HepG2 (cell line): ENCODE data around the gene CPNE1. TPM values are rescaled to one million over a fixed set of nuclear protein-coding genes. Genes with fewer than 3 reads are reported as not detected.

Experiments used
- ARID2 ChIP-seq: sonication (generic); formaldehyde crosslinking; IDR thresholded peaks from 2 replicates; pipeline ENCODE4 v1.8.1; 2022; ENCODE audit warnings: mild to moderate bottlenecking, missing genetic modification reagents, borderline replicate concordance
- DMTF1 ChIP-seq: sonication (generic); formaldehyde crosslinking; IDR thresholded peaks from 2 replicates; pipeline ENCODE4 v1.4.0; 2020; ENCODE audit warnings: mild to moderate bottlenecking, missing genetic modification reagents
- IKZF4 ChIP-seq: sonication (generic); formaldehyde crosslinking; IDR thresholded peaks from 2 replicates; pipeline ENCODE4 v1.5.1; 2020; ENCODE audit warnings: borderline replicate concordance, mild to moderate bottlenecking, low read depth, missing genetic modification reagents; ENCODE audit errors: not compliant biosample characterization
- KLF11 ChIP-seq: IDR thresholded peaks from 2 replicates; pipeline ENCODE4 v1.6.1; 2016; ENCODE audit warnings: missing compliant biosample characterization
- KLF15 ChIP-seq: sonication (generic); formaldehyde crosslinking; IDR thresholded peaks from 2 replicates; pipeline ENCODE4 v1.8.1; 2023; ENCODE audit warnings: borderline replicate concordance, mild to moderate bottlenecking, inconsistent platforms, missing genetic modification reagents, mixed read lengths
- LCORL ChIP-seq, 2 experiments: fragments of 450-650 bp in 1 of 2; sonication (generic) in 1 of 2; formaldehyde crosslinking in 1 of 2; IDR thresholded peaks; 2 replicates each; pipeline versions ENCODE4 v1.5.0 to v1.6.1; 2017 to 2020; ENCODE audit warnings: antibody characterized with exemption in 1 of 2, missing genetic modification reagents in 1 of 2
- MED1 ChIP-seq: sonication (generic); formaldehyde crosslinking; IDR thresholded peaks from 2 replicates; pipeline ENCODE4 v1.4.0; 2020; ENCODE audit warnings: missing genetic modification reagents
- NAIF1 ChIP-seq: sonication (generic); formaldehyde crosslinking; IDR thresholded peaks from 2 replicates; pipeline ENCODE4 v1.5.0; 2020; ENCODE audit warnings: mild to moderate bottlenecking, missing genetic modification reagents, borderline replicate concordance
- NCOA1 ChIP-seq: sonication (generic); formaldehyde crosslinking; IDR thresholded peaks from 2 replicates; pipeline ENCODE4 v1.9.0; 2021; ENCODE audit warnings: missing genetic modification reagents
- RBM22 ChIP-seq: fragments of 200-400 bp; formaldehyde crosslinking; optimal IDR thresholded peaks from 2 replicates; pipeline ENCODE3; 2017; ENCODE audit warnings: mild to moderate bottlenecking, low read length, moderate library complexity
- RXRB ChIP-seq: IDR thresholded peaks from 2 replicates; pipeline ENCODE4 v1.6.1; 2016; ENCODE audit warnings: borderline replicate concordance, missing genetic modification reagents, missing compliant biosample characterization
- SIN3B ChIP-seq: fragments of 150-350 bp; IDR thresholded peaks from 2 replicates; pipeline ENCODE4 v1.6.1; 2014; ENCODE audit warnings: low read length
- SNAI1 ChIP-seq: sonication (generic); formaldehyde crosslinking; IDR thresholded peaks from 2 replicates; pipeline ENCODE4 v1.5.0; 2020; ENCODE audit warnings: mild to moderate bottlenecking, missing genetic modification reagents, borderline replicate concordance
- SOX13 ChIP-seq, 3 experiments: fragments of 450-650 bp in 1 of 3; sonication (generic) in 1 of 3; formaldehyde crosslinking in 1 of 3; IDR thresholded peaks in 2 of 3; conservative IDR thresholded peaks in 1 of 3; 2 replicates each; pipeline versions ENCODE4 v1.5.0 to v1.6.1; 2016 to 2020; ENCODE audit warnings: antibody characterized with exemption in 1 of 3, mild to moderate bottlenecking in 1 of 3, missing compliant biosample characterization in 1 of 3, missing genetic modification reagents in 1 of 3, moderate library complexity in 1 of 3
- SP5 ChIP-seq: IDR thresholded peaks from 2 replicates; pipeline ENCODE4 v1.6.1; 2016; ENCODE audit warnings: low read depth, borderline replicate concordance
- TEAD2 ChIP-seq: sonication (generic); formaldehyde crosslinking; IDR thresholded peaks from 2 replicates; pipeline ENCODE4 v1.9.0; 2021; ENCODE audit warnings: missing genetic modification reagents
- ZBTB21 ChIP-seq: sonication (generic); formaldehyde crosslinking; IDR thresholded peaks from 2 replicates; pipeline ENCODE4 v1.4.0; 2020; ENCODE audit warnings: missing genetic modification reagents
- ZBTB3 ChIP-seq: sonication (generic); formaldehyde crosslinking; IDR thresholded peaks from 2 replicates; pipeline ENCODE4 v1.4.0; 2020; ENCODE audit warnings: low read depth, mild to moderate bottlenecking, moderate library complexity, missing genetic modification reagents, borderline replicate concordance
- ZMYM2 ChIP-seq: sonication (generic); formaldehyde crosslinking; IDR thresholded peaks from 2 replicates; pipeline ENCODE4 v1.8.0; 2022; ENCODE audit warnings: mild to moderate bottlenecking, missing genetic modification reagents
- ZNF333 ChIP-seq: sonication (generic); formaldehyde crosslinking; IDR thresholded peaks from 2 replicates; pipeline ENCODE4 v1.4.0; 2020; ENCODE audit warnings: mild to moderate bottlenecking, missing genetic modification reagents, borderline replicate concordance
- ZNF496 ChIP-seq: sonication (generic); formaldehyde crosslinking; IDR thresholded peaks from 2 replicates; pipeline ENCODE4 v1.8.1; 2023; ENCODE audit warnings: mild to moderate bottlenecking, moderate library complexity, missing genetic modification reagents; ENCODE audit not compliant: insufficient replicate concordance
- ZNF510 ChIP-seq: sonication (generic); formaldehyde crosslinking; IDR thresholded peaks from 2 replicates; pipeline ENCODE4 v1.4.0; 2020; ENCODE audit warnings: low read depth, mild to moderate bottlenecking, missing genetic modification reagents
- ZSCAN20 ChIP-seq: sonication (generic); formaldehyde crosslinking; IDR thresholded peaks from 2 replicates; pipeline ENCODE4 v1.4.0; 2020; ENCODE audit warnings: missing genetic modification reagents, mild to moderate bottlenecking, borderline replicate concordance
- polyA plus RNA-seq, 8 experiments: library from polyadenylated mRNA; depleted of rRNA in 3 of 8; stranded (reverse) in 7 of 8; unstranded in 1 of 8; fragments of >200 nt; fragmentation: Illumina TruSeq in 4 of 8; extraction: Trizol in 4 of 8; gene quantifications; 2 replicates each; pipeline versions ENCODE4 v1.2.1 to v1.2.3, GENCODE V29; 2011 to 2016; ENCODE audit warnings: low read depth in 4 of 8, missing spikeins in 1 of 8, mixed read lengths in 1 of 8; ENCODE audit not compliant: insufficient read depth in 1 of 8
- total RNA-seq, 5 experiments: library from RNA; depleted of rRNA; stranded (reverse); fragments of >200 nt; fragmentation: Illumina TruSeq; extraction: Trizol; gene quantifications; 2 replicates each; pipeline ENCODE4 v1.2.3, GENCODE V29; 2016; ENCODE audit warnings: low read depth in 1 of 5
- TF ChIP-seq, protein P1 (sequence below): sonication (generic); formaldehyde crosslinking; IDR thresholded peaks from 2 replicates; pipeline ENCODE4 v1.4.0; 2020; ENCODE audit warnings: mild to moderate bottlenecking, missing genetic modification reagents

Gene CPNE1
- total and polyA plus RNA-seq, 2 of the 13 experiments (the other 11 are each of a cell fraction or from before 2014, with no cell fraction given): 408 to 431 TPM

DNA sequence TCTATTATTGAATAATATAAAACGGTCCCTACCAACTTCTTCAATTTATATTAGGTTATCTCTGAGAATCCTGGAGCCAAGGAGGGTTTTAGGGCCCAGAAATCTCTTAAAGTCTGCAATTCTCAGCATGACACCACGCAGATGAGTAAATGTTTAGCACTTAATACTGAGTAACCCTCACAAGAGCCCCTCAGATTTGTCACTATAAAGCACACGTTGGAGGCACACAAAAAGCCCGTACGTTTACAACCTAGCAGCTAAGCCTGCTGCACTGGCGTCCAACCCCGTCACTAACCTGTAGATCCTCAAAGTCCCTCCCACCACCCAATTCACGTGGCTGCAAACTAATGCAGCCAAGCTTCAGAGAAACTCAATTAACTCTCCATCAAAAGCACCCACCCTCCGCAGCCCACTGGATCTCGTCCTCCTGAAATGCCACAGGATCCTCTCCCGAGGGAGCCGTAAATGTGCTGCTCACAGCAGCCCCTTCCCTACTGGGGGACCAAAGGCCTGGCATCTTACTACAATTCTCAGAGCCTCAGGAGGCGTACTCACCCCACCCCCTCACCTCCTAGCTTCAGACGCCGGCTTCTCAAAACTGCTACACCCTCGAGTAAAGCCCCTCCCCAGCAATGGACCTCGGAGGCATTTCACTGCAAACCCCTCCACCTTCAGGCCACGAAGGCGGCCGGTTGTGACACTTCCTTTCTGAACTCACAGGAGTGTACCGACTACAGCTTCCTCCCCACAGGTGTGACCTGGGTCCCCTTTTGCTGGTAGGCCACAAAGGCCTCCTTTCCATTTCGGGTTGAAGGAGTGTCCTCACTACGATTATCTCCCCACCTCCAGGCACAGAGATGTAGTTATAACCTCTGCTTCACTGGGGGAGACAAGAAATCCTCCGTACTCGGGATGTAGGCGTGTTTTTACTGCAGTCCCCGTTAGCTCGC lies 909 bp downstream of the CPNE1 start (continued):
- TF ChIP-seq ZMYM2 (CRISPR knock-in tag): peak; percentile 60; the same call in 1 of the 2 replicates
- no peak; the same call in 1 of the 2 replicates for TF ChIP-seq NCOA1 (CRISPR knock-in tag)
- 0 out of 2 replicates have a peak, but pooled peaks have one; percentile 23 for TF ChIP-seq RXRB (CRISPR knock-in tag)
- TF ChIP-seq ZNF333 (CRISPR knock-in tag): peak; percentile 19
- 0 out of 2 replicates have a peak, but pooled peaks have one; percentile 29 for TF ChIP-seq KLF11 (CRISPR knock-in tag)
- TF ChIP-seq RBM22: peak; percentile 48
- no peak for TF ChIP-seq LCORL (IDR thresholded peaks at IDR 0.05)
- TF ChIP-seq LCORL (CRISPR knock-in tag; IDR thresholded peaks at IDR 0.05): peak; percentile 18; the same call in 1 of the 2 replicates
- TF ChIP-seq SOX13 (IDR thresholded peaks at IDR 0.05): no peak
- TF ChIP-seq SOX13 (CRISPR knock-in tag; conservative IDR thresholded peaks at IDR 0.05 in 1 of 2, IDR thresholded peaks at IDR 0.05 in 1 of 2): peak in 1 of 2 experiments; percentile 85; a peak in 1 of 4 replicates
- no peak for TF ChIP-seq ZBTB3
- no peak for TF ChIP-seq DMTF1
- no peak for TF ChIP-seq ZNF510 (CRISPR knock-in tag)
- 0 out of 2 replicates have a peak, but pooled peaks have one; percentile 9 for TF ChIP-seq NAIF1 (CRISPR knock-in tag)
- no peak for TF ChIP-seq ZNF496
- TF ChIP-seq SP5 (CRISPR knock-in tag): no peak
- no peak for TF ChIP-seq IKZF4 (CRISPR knock-in tag)
- TF ChIP-seq SNAI1 (CRISPR knock-in tag): 0 out of 2 replicates have a peak, but pooled peaks have one; percentile 68
- no peak for TF ChIP-seq ZSCAN20
- TF ChIP-seq ZBTB21 (CRISPR knock-in tag): no peak; the same call in 1 of the 2 replicates
- TF ChIP-seq, protein P1, sequence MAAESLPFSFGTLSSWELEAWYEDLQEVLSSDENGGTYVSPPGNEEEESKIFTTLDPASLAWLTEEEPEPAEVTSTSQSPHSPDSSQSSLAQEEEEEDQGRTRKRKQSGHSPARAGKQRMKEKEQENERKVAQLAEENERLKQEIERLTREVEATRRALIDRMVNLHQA (CRISPR knock-in tag): peak; percentile 50; the same call in 1 of the 2 replicates
- TF ChIP-seq MED1 (CRISPR knock-in tag): no peak; the same call in 1 of the 2 replicates
- peak; percentile 47; the same call in 1 of the 2 replicates for TF ChIP-seq KLF15 (CRISPR knock-in tag)
- peak; percentile 81; the same call in 1 of the 2 replicates for TF ChIP-seq ARID2
- 0 out of 2 replicates have a peak, but pooled peaks have one; percentile 16 for TF ChIP-seq SIN3B
- TF ChIP-seq TEAD2 (CRISPR knock-in tag): no peak
